GM21737 (cell line): ENCODE results near the gene GMDS.

Experiments used
- ATAC-seq: cut with Tn5 transposase; IDR thresholded peaks from one replicate; pipeline ENCODE4 v1.9.1; 2021; ENCODE audit warnings: mild to moderate bottlenecking, moderate library complexity; ENCODE audit not compliant: unreplicated experiment

Gene GMDS

GRCh38 chr6:1599469-1599868 lies 645.9 kb downstream of the GMDS start:
- ATAC-seq = no peak

DNA sequence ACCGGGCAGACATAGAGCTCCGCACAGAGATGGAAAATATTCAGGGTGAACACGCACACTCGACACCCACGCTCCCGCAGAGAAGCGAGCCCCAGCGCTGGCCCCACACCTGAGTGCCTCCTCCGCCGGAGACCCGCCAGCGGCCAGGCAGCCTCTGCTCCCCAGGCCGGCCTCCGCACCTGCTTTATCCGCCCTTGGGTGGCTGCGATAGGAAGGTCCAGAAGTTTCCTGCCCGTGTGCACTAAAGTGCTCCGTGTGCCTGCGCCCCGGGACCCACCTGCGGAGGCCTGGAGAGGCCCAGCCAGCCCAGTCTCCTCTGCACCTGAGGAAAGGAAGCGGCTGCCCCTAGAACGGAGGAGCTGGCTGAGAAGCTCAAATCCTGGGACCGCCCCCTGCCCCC lies 646.5 kb downstream of the GMDS start:
- ATAC-seq = no peak

DNA sequence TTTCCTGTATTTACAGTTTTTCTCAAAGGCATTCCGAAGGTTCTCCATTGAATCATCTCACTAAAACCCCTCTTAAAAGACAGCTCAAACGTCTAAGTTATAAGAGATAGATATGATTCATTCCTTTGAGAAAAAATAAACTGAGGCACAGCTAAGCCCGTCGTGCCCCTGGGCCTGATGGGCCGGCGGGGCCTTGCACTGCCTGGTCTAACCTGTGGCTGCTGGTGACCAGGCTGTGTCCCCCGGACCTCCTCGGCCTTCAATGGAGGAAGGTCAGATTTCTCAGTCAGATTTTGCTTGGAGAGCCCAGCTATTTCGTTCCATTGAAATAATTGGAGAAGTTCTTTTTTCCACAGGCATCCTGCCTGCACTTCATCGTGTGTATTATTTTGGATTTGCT lies 647.0 kb downstream of the GMDS start:
- ATAC-seq = no peak

DNA sequence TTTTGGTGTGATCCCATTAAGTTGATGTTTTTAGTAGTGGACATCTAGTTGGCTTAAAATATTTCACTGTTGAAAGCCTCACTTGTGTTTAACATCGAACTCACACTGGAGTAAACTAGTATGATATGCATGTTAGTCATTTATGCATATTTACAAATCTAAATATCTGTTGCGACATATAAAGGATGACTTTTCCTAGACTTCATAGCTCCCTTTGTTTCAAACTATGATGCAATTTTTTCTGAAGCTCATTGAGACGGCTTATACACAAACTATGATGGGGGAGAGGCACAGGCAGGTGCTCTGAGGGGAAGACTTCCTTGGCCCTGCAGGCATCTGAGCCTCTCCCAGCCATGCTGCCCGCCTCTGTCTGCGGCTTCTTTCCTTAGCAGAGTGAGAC lies 647.5 kb downstream of the GMDS start:
- no peak for ATAC-seq

DNA sequence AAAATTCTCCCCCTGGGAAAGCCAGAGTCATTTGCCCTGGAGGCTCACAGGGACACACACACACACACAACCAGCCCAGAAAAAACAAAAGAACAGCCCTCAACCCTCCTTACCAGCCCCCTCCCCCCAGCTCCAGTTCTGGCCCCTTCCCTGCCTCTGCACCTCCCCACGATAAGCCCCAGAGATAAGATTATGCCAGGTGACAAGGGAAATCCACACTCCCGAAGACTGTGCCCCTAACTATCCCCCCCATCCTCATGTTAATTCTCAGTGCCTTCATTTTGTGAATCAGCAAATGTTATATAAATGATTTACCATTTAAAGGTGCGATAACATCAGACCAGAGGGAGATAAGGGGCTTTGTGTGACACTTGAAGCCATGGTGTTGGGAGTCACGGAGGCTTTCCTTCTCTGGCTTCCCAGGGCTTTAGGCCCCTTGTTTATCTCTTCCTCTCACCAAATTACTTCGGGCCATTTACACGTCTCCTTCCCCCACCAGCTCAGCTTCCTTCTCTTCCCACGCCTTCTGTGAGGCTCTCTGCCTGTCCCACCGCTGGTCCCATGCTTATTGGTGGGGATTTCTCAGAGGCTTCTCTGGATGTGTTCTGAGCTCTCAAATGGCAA lies 648.2 kb downstream of the GMDS start:
- no peak for ATAC-seq

DNA sequence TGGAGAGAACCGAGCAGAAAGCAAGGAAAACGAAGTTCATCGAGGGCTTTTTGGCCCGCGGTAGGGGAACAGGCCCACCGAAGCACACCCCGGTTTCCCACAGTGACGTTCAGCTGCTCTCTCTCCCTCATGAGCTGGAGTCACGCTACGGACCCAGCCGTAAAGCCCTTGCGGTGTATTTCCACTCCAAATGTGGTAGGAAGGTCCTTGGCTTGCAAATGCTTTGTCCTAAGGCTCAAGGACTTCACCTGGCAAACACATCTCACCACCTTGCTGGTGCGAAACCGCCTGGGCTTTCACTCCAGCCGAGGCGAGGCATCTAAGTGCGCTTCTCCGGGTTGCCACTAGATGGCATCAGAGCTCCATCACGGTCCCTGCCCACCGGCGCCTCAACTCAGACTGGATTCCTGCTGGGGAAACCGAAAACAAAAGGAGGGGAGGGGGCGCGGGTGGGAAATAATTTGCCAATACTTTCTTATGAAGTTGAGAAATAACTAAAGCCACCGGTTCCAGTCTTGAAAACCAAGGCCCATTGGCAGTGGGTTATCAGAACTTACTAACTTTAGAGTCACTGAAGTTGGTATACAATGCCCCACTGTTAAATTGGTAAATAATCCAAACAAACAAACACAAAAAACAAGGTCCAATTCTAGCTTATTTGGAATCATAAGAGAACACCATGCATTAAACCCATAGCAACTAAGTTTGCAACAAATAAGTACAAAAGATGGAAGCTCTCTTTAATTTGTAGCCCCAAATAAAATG lies 649.1 kb downstream of the GMDS start:
- ATAC-seq = no peak

GRCh38 chr6:1595271-1596087 lies 649.9 kb downstream of the GMDS start:
- no peak for ATAC-seq

DNA sequence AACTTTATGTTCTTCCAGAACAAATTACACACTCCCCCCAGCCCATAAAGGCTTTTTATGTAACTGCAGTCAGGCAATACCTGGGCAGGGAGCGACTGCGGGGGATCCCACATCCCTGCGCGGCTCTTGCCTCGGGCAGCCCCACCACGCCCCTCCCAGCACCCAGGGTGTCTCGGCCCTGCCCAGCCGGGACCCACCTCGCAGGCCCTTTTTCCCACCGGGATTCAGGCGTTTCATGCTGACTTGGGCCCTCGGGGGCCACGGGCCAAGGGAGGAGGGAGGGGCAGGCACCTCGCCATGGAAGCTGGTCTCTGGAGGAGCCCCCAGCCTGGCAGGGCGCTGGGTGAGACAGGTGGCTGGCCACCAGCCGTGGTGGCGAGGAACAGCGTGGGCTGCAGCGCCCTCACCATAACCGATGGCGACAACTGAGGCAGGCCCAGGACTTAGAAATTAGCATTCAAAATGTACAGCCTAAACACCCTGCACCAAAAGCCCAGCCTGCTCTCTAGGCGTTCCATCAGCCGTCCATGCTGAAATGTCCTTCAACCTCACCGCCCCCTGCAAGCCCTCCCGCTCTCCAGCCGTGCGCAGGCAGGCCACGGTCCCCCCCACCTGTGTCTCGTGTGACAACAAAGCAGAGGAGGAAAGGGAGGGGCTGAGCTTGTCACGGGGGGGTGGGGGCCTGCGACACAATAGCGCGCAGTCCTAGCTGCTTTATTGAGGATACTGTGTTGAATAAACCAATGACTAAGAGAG lies 650.8 kb downstream of the GMDS start:
- no peak for ATAC-seq

- no peak for ATAC-seq
Observed at GRCh38 chr6:1593958-1594314, 651.5 kb downstream of the GMDS start.

GRCh38 chr6:1593286-1593957 lies 652.0 kb downstream of the GMDS start:
- no peak for ATAC-seq

GRCh38 chr6:1592852-1593251 lies 652.6 kb downstream of the GMDS start:
- ATAC-seq = no peak

GRCh38 chr6:1591926-1592325 lies 653.5 kb downstream of the GMDS start:
- ATAC-seq = no peak

DNA sequence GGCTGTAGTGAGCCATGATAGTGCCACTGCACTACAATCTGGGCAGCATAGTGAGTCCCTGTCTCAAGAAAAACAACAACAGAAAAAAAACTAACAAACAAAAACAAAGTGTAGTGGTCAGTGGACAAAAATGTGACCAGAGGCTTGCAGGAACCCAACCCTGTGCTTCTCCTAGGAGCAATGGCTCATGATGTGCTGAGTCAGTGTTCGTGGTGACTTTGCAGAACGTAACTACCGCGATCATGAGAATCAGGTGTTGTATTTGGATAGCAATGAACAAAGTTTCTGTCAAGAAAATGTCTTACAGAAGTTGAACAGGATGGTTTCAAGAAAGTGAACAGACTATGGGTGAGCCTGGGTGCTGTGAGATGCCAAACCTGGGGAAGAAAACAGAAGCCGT lies 654.2 kb downstream of the GMDS start:
- ATAC-seq = no peak

GRCh38 chr6:1590580-1590979 lies 654.8 kb downstream of the GMDS start:
- ATAC-seq = no peak

GRCh38 chr6:1589208-1589607 lies 656.2 kb downstream of the GMDS start:
- ATAC-seq = no peak

- no peak for ATAC-seq
Observed at GRCh38 chr6:1587977-1588376, 657.4 kb downstream of the GMDS start.

DNA sequence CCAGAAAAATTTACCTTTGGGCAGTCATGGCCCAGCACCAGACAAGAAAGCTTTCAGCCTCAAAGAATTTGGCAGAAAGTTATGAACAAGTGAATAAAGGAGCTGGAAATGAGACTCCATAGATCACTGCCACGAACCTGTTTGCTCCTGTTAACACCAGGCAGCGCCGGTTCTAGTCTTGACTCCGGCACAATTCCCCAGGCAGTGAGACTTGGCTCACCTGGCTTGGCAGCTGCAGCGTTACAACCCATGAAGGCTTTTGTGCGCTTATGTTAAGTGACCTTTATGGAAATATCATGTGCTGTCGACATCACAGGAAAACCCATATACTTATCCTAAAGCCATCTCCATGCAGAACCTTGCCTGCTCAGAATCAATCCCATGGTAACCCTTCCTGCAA lies 657.9 kb downstream of the GMDS start:
- ATAC-seq = no peak

GRCh38 chr6:1586861-1587450 lies 658.4 kb downstream of the GMDS start:
- no peak for ATAC-seq

DNA sequence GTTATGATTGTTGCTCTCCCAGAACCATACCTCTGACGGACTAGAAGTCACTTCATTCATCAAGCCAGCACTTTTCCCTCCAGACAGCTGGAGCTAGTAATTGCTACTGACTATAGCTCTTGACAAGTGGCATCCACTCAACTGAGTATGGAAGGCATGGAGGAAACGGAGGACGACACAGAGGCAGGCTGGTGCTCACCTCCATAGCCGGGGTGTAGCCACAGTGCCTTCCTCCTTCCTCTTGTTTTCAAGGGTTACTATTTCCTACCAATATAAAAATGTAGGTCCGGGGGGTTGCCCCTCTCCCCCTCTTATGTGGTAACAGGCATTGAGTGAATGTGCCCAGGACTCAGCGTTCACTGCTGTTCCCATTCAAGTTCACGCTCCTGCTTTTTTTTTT lies 659.1 kb downstream of the GMDS start:
- ATAC-seq = no peak

DNA sequence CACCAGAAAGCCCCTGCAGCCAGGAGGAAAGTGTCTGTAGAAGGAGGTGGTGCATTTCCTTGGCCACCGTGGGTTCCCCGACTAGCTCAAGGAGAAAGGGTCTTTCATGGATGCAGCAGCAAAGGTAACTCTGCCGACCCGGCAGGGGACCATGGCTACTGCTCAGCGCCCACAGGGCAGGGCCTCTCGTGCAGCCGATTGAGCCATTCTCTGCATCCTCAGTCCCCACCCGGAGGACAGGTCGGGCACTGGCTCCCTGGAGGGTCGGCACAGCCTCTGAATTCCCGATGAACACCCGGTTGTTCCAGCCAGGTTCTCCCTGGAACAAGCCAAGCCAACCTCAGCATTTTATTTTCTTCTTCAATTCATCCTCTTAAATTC lies 659.7 kb downstream of the GMDS start:
- ATAC-seq = no peak
